ENCODE results near the gene OTOP1. TPM values are rescaled to one million over a fixed set of nuclear protein-coding genes. Genes with fewer than 3 reads are reported as not detected.

Gene OTOP1
- total and polyA plus RNA-seq, 2 experiments from 2014 or later: not detected

- no peak for TF ChIP-seq STAT1 (IDR thresholded peaks at IDR 0.05; ENCODE audit: unreplicated experiment)
- no peak for TF ChIP-seq EZH2 (IDR thresholded peaks at IDR 0.05; ENCODE audit: low read depth, unreplicated experiment)
- no peak for TF ChIP-seq ZNF331 (CRISPR knock-in tag; IDR thresholded peaks at IDR 0.05; ENCODE audit: low read depth)
- no peak for TF ChIP-seq CTCF (conservative IDR thresholded peaks at IDR 0.05; ENCODE audit: low read depth in 2 of 2)
- TF ChIP-seq POLR2AphosphoS5 (IDR thresholded peaks at IDR 0.05; ENCODE audit: low read depth): no peak
- no peak for TF ChIP-seq CREB1 (CRISPR knock-in tag; IDR thresholded peaks at IDR 0.05; ENCODE audit: low read depth)
- TF ChIP-seq ZNF114 (CRISPR knock-in tag; IDR thresholded peaks at IDR 0.05): no peak
- TF ChIP-seq JUNB (IDR thresholded peaks at IDR 0.05; ENCODE audit: unreplicated experiment): no peak
- TF ChIP-seq EZH2phosphoT487 (IDR thresholded peaks at IDR 0.05; ENCODE audit: unreplicated experiment): no peak
- no peak for TF ChIP-seq REST (IDR thresholded peaks at IDR 0.05; ENCODE audit: unreplicated experiment)
- TF ChIP-seq ETS1 (IDR thresholded peaks at IDR 0.05): no peak
- no peak for TF ChIP-seq NANOG (IDR thresholded peaks at IDR 0.05; ENCODE audit: borderline replicate concordance)
Measured at GRCh38 chr4:4254199-4254598, 27.5 kb upstream of the OTOP1 start (continued).

GRCh38 chr4:4249866-4250265, 23.1 kb upstream of the OTOP1 start:
- 0 out of 2 replicates have a peak, but pooled peaks cover 3% of the 10 kb centered on the region for H3F3A ChIP-seq (replicated peaks; ENCODE audit: low read depth)
- H2AFZ ChIP-seq: no peak overlapping the region
- Mint-ChIP-seq H3K4me3 (0 out of 3 replicates have a peak overlapping the region, but pooled peaks have one; percentile 37), H3K9me3 (no peaks in the 10 kb centered on the region), H3K4me1 (peaks cover 11% of the 10 kb centered on the region), H3K27ac (no peak overlapping the region), H3K36me3 (ENCODE audit: low read depth) (peaks cover 10% of the 10 kb centered on the region; the same call in 2 of the 3 replicates), H3K27me3 (ENCODE audit: insufficient read depth, low read depth, poor library complexity) (peaks cover 6% of the 10 kb centered on the region)
- no peak overlapping the region for H3K27ac ChIP-seq (ENCODE audit: low read depth)
- ATAC-seq (no peak), DNase-seq (ENCODE audit: low spot score) (no peak)
- no peak overlapping the region for H3K4me2 ChIP-seq
- peaks cover 7% of the 10 kb centered on the region for H3K4me1 ChIP-seq (ENCODE audit: insufficient read depth)
- peaks cover 3% of the 10 kb centered on the region; the same call in 1 of the 2 replicates for H3K36me3 ChIP-seq (ENCODE audit: insufficient read depth)
- peaks cover 9% of the 10 kb centered on the region; the same call in 1 of the 2 replicates for H3K27me3 ChIP-seq (ENCODE audit: insufficient read depth)
- no peaks in the 10 kb centered on the region for H4K20me1 ChIP-seq (replicated peaks; ENCODE audit: insufficient read depth)
- no peak overlapping the region for H3K4me3 ChIP-seq
- H3K79me2 ChIP-seq (replicated peaks; ENCODE audit: insufficient read depth): peaks cover 4% of the 10 kb centered on the region
- H3K9me2 ChIP-seq (ENCODE audit: insufficient read depth): no peaks in the 10 kb centered on the region
- TF ChIP-seq CTCF (conservative IDR thresholded peaks at IDR 0.05; ENCODE audit: low read depth in 2 of 2) (no peak), JUNB (IDR thresholded peaks at IDR 0.05; ENCODE audit: unreplicated experiment) (no peak), ETS1 (IDR thresholded peaks at IDR 0.05) (no peak), EZH2phosphoT487 (IDR thresholded peaks at IDR 0.05; ENCODE audit: unreplicated experiment) (no peak)
